Ramos (cell line): ENCODE results near the gene CCDC110.

ENCODE experiments used
- in situ Hi-C: fragments of 300-500 bp; cut with MboI; formaldehyde crosslinking; loops from one replicate; pipeline ENCODE4 v1.14.3; 2022; ENCODE audit warnings: low sequenced_read_pairs; ENCODE audit not compliant: unreplicated experiment

CCDC110 gene

DNA sequence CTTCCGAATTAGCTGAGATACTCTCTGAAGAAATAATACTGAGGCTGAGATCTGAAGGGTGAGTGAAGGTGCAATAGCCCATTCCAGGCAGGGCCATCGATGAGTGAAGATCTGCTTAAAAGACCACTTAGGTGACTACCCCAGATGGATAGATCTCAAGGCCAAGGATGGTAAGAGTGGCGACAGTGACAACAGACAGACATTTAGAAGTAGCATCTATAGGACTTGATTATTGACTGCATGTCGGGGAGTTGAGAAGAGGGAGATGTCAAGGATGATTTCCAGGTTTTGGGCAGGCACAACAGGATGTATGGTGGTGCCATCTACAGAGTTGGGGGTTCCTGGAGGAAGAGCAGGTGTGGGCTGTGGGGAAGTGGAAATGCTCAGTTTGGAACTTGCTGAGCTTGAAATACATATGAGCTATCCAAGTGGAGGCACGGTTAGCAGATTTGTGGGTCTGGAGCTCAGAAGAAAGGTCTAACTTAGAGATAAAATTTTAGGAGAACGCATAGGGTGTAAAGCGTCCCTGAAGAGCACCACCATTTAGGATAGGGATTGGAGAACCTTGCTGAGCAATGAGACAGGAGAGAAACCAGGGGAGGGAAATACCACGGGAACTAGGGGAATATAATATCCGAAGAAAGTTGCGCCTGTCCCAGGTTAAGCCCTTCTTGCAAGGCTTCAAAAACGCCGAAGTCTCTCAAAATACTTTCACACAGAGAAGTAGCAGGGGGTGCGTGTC is 46.5 kb downstream of the CCDC110 start:
- in situ Hi-C loops: no loop called here

GRCh38 chr4:185421366-185422124 is 50.0 kb downstream of the CCDC110 start:
- in situ Hi-C loops: no loop called here

DNA sequence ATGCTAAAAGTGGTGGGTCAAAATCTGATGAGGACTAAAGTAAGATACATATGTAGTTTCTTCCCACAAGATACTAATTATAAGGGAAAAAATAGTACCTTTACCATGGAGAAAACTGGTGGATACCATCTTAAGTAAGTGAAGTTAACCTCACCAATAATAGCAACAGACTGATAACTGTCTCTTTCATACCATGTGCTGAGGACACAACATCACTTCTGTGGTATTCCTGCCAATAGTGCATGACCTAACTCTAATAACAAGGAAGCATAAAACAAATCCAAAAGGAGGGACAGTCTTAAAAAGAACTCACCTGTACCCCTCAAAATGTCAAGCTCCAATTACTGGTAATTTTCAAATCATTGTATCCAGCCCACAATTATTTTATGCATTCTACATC is 54.6 kb downstream of the CCDC110 start:
- in situ Hi-C loops: no loop called here

GRCh38 chr4:185412412-185412811 is 59.1 kb downstream of the CCDC110 start:
- in situ Hi-C loops: no loop called here

DNA sequence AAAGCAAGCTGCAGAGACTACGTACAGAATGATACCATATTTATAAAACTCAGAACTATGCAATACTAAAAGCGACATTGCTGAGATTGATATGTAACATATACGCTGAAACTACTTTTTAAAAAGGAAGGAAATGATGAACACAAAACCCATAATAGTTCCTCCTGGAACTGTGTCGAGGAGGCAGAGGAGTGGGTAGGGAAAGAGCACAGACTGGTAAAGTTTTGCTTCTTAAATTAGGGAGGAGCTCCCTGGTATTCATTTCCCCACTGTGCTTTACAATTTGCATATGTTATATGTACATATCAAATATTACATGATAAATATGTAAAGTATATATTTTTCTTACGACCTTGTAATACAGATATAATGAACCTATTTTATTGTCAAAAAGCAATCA is 59.7 kb downstream of the CCDC110 start:
- in situ Hi-C loops: no loop called here

GRCh38 chr4:185408432-185408831 is 63.1 kb downstream of the CCDC110 start:
- in situ Hi-C loops: no loop called here

GRCh38 chr4:185405296-185405999 is 66.1 kb downstream of the CCDC110 start:
- in situ Hi-C loops: no loop called here

- in situ Hi-C loops: no loop called here
These were observed 67.5 kb downstream of the CCDC110 start for GRCh38 chr4:185404031-185404430.

- in situ Hi-C loops: no loop called here
These were observed 72.1 kb downstream of the CCDC110 start for GRCh38 chr4:185399466-185399865.

- in situ Hi-C loops: no loop called here
These were observed 72.9 kb downstream of the CCDC110 start for GRCh38 chr4:185398618-185399017.

GRCh38 chr4:185396724-185397385 is 74.7 kb downstream of the CCDC110 start, which contains the start of gene ANKRD37:
ANKRD37 (plus strand) TSS chr4:185396841; CDS start chr4:185396924, 83 bp downstream.
- in situ Hi-C loops: no loop called here

DNA sequence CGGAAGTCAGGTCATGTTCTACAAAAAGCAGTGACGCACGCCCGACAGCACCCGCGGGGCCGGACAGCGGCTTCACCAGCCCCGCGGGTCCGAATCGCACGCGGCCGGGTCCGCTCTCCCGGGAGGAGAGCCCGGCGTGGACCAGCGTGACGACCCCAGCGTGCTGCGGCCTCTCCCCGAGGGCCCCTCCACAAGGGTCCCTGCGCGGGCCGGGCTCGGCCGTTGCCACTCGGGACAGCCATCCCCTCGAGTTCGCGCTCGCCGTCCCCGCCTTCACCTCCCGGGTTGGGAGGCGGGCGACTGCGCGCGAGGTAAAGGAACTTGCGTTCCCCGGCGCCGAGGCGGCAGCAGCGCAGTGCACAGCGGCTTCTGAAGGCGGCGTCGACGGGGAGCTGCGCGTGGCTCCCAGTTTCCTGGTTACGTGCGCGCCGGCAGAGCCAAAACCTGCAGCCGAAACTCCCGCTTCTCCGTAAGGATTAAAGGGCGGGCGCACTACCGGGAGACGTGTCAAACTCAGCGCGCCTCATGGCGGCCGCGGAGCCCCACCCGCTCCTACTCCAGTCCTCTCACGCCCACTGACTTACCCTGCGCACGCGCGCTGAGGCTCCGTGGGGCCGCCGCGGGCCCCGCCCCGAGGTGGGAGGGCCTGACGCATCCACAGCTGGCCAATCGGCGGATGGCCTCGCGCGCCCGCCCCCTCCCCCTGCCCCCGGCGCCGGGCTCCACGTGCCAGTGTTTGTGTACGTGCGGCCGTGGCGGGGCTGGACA is 75.4 kb downstream of the CCDC110 start:
- in situ Hi-C loops: no loop called here

DNA sequence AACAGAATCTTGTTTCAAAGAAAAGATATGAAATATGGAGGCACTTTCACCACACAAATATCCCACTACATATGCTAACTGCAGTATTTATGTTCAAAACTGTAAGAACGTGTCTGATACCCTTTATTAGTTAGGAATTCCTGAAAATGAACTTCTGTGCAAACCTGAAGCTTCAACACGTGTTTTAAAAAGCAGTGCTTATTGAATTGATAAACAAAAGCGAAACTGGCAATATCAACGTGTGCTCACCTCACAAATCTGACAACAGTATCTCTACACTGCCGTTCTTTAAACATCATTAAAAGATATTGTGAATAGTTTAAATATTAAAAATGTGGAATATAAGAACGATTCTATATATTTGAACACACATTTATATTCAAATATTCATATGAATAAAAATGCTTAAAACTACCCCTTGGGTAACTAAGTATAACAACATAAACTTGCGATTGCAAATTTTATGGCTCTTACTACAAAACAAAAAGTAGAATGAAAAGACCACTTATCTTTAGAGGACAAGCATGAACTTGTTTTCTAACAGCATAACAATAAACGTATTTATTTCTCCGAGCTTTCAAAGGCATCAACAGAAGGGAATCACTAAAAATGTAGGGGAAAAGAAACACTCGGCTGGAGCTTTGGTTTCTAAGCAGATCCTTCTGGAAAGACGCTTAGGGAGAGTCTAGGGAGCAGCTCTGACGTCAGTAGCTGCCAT is 76.1 kb downstream of the CCDC110 start, which contains the start of gene LRP2BP:
Gene LRP2BP (minus strand): TSS at position 687 of the 718 bp plus-strand sequence. CDS start 17,738 bp downstream, outside the sequence.
- in situ Hi-C loops: no loop called here
